Fibroblast of mammary gland (primary cell): ENCODE measurements around the gene ATP13A1.
"Not testable (repeated sequence)": the region's sequence is repeated elsewhere in the genome, so short reads cannot be mapped to it uniquely, and the experiment has no call there.

ENCODE experiments used
- DNase-seq: peaks from one replicate; pipeline ENCODE4 v3.0.0-alpha.2; 2010; ENCODE audit warnings: low read depth
- H3K4me3 ChIP-seq: 2 replicates; pipeline ENCODE4 v1.5.1; 2011; ENCODE audit warnings: low read depth, mild to moderate bottlenecking, low read length, moderate library complexity; ENCODE audit not compliant: control insufficient read depth
- CTCF ChIP-seq: conservative IDR thresholded peaks from 2 replicates; pipeline ENCODE4 v1.5.1; 2011; ENCODE audit warnings: low read depth, low read length, inconsistent platforms; ENCODE audit not compliant: control insufficient read depth, insufficient read depth

The ATP13A1 gene

GRCh38 chr19:19697589-19697988 lies 34.1 kb upstream of the ATP13A1 start:
- no peak overlapping the region for H3K4me3 ChIP-seq
- no peak for DNase-seq
- no peak for TF ChIP-seq CTCF

GRCh38 chr19:19696386-19696785 lies 32.9 kb upstream of the ATP13A1 start:
- no peak overlapping the region for H3K4me3 ChIP-seq
- DNase-seq: no peak
- no peak for TF ChIP-seq CTCF

- DNase-seq: no peak
- no peak overlapping the region for H3K4me3 ChIP-seq
- TF ChIP-seq CTCF: no peak
Measured at GRCh38 chr19:19691683-19692082, 28.2 kb upstream of the ATP13A1 start.

GRCh38 chr19:19689023-19689422 lies 25.5 kb upstream of the ATP13A1 start:
- H3K4me3 ChIP-seq: not testable (repeated sequence)

GRCh38 chr19:19687090-19687489 lies 23.6 kb upstream of the ATP13A1 start:
- DNase-seq: no peak

More at GRCh38 chr19:19689023-19689422, 25.5 kb upstream of the ATP13A1 start:
- not testable (repeated sequence) for DNase-seq

GRCh38 chr19:19686580-19686979 lies 23.1 kb upstream of the ATP13A1 start:
- no peak for DNase-seq
- no peak overlapping the region for H3K4me3 ChIP-seq
- no peak for TF ChIP-seq CTCF

More at GRCh38 chr19:19687090-19687489, 23.6 kb upstream of the ATP13A1 start:
- no peak for TF ChIP-seq CTCF
- no peak overlapping the region for H3K4me3 ChIP-seq

GRCh38 chr19:19686119-19686518 lies 22.6 kb upstream of the ATP13A1 start:
- not testable (repeated sequence) for DNase-seq, H3K4me3 ChIP-seq
